ENCODE results near the gene FAM216B. TPM values are rescaled to one million over a fixed set of nuclear protein-coding genes. Genes with fewer than 3 reads are reported as not detected.
A peak's percentile ranks its signal among the peaks of the same experiment; 100 is the strongest.

Gene FAM216B
- total RNA-seq, 1 donor from 2014 or later: not detected

DNA sequence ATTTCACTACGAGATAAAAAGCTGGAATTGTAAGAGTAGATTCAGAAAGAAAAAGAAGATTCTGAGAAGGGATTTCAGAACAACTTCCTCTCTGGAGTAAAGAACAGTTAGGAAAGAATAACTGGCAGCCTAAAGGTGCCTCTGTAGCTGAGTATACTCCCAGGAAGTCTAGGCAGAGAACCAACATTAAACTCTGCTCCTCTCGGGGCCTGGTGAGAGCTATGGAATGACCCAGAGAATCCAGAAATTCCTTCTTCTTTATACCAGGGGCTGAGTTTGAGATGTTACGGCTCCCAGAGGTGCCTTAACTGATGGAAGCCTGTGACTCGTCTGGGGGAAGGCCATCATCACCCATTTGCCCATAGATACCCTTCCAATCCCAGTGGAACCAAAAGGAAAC lies 39.1 kb downstream of the FAM216B start:
- TF ChIP-seq, protein P1, sequence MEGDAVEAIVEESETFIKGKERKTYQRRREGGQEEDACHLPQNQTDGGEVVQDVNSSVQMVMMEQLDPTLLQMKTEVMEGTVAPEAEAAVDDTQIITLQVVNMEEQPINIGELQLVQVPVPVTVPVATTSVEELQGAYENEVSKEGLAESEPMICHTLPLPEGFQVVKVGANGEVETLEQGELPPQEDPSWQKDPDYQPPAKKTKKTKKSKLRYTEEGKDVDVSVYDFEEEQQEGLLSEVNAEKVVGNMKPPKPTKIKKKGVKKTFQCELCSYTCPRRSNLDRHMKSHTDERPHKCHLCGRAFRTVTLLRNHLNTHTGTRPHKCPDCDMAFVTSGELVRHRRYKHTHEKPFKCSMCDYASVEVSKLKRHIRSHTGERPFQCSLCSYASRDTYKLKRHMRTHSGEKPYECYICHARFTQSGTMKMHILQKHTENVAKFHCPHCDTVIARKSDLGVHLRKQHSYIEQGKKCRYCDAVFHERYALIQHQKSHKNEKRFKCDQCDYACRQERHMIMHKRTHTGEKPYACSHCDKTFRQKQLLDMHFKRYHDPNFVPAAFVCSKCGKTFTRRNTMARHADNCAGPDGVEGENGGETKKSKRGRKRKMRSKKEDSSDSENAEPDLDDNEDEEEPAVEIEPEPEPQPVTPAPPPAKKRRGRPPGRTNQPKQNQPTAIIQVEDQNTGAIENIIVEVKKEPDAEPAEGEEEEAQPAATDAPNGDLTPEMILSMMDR (conservative IDR thresholded peaks at IDR 0.05; ENCODE audit: low read depth, low read length): no peak
- no peak for DNase-seq (ENCODE audit: low read depth)
- no peak overlapping the region for H3K4me3 ChIP-seq (ENCODE audit: low read depth, low read length)

DNA sequence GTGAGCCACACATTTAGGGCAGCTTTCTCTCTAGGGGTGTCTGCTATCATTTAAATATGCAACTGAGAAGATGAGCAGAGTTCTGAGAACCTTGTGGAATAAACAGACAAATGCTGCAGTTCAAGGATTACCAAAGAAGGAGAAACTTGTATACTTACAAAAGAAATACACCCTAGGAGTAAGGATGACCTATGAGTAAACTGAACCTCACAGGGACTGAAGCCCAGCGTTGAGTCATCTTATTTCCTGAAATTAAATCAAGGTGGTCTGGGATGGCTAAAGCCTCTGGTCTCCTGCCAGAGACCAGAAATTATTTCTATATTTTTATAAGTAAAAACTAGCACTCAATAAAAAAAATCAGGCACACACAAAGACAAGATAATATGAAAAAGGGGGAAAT lies 40.1 kb downstream of the FAM216B start:
- TF ChIP-seq, protein P1 (conservative IDR thresholded peaks at IDR 0.05; ENCODE audit: low read depth, low read length): no peak
- no peak overlapping the region for H3K4me3 ChIP-seq (ENCODE audit: low read depth, low read length)
- DNase-seq (ENCODE audit: low read depth): no peak

DNA sequence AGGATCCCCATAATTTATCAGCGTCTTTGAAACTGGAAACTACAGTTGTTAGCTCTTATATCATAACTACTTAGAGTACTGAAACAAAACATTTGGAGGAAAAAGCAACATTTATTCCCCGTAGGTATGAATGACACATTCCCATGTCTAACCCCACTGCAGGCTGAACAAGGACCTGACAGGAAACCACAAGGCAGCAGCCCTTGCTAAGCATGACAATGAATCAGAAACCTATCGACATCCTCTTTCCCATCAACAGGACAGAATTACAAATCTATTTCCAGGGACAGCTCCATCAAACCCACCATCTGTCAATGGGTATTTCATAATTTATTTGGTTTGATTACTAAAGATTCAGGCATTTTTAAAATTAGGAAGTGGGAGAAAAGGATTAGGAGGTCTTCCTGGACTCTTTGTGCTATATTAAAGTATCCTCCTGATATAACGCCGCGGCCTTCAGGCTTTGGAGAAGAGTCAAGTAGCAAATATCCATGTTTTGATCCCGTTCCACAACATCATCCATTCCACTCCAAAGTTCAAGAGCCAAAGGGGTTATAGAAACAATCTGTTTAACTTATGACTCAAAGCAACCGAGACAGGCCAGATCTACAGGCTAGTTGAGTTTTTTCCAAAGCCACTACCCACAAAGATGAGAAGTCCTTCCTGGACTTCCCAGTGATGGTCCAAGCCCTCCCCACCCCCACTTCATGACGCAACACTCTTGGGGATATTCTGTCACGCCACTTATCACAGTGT lies 51.1 kb downstream of the FAM216B start:
- H3K4me3 ChIP-seq (ENCODE audit: low read depth, low read length): no peak overlapping the region
- DNase-seq (ENCODE audit: low read depth): no peak

DNA sequence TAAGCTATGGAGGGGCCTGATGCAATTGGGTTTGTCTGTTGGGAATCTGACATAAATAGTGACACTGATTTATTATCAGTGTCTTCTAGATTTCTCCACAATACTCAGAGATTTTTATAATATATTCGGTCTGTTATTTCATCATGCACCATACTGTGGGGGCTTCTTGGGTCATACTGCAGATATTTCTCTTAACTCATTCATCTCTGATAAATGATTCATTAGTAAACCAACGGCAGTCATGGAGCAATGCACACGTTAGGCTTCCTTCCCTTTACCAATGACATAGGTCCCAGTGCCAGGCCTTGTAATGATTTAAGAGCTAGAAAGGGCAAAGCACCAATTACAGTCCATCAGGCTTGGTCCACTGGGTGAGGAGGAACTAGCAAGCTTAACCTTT lies 53.6 kb downstream of the FAM216B start:
- H3K4me3 ChIP-seq (ENCODE audit: low read depth, low read length): no peak overlapping the region
- TF ChIP-seq, protein P1 (conservative IDR thresholded peaks at IDR 0.05; ENCODE audit: low read depth, low read length): no peak
- DNase-seq (ENCODE audit: low read depth): peak; percentile 45

More for the DNA sequence above, 51.1 kb downstream of the FAM216B start:
- TF ChIP-seq, protein P1 (conservative IDR thresholded peaks at IDR 0.05; ENCODE audit: low read depth, low read length): no peak

DNA sequence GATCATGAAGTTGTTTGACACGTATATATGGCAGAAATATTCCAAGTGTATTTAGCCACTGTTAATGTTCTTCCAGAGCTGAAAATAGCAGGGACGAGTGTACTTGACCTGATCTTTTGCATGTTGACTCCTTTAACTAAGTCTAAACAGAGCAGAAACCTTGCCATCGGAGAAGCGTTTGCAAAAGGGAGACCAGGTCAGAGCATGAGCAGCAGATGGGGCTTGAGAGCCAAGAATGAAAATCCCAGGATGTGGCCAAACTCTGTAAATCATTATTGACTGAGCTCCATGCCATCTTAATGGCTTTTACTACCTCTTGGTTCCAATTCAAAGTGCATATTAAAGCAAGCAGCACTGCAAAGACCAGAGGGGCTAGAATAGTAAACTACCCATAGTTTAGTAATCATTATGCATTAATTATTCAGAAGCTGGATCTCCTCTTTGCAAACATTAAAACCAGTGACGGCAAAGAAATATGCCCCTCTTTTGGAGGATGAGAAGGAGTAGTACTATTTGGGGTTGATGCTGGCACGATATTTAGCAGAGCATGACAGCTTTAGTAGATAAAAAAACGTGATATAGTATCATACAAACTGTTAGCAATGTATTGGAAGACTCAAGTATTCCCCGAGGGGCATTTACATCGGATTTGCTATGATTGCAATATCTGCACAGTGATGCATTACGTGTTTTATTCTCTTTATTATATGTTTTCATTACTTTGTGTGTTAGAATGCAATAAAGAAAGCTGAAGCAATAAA lies 55.7 kb downstream of the FAM216B start:
- peak; percentile 43 for DNase-seq (ENCODE audit: low read depth)

More for the DNA sequence above, 55.7 kb downstream of the FAM216B start:
- H3K4me3 ChIP-seq (ENCODE audit: low read depth, low read length): no peak overlapping the region
- TF ChIP-seq, protein P1 (conservative IDR thresholded peaks at IDR 0.05; ENCODE audit: low read depth, low read length): peak; percentile 80

Other genes with a start within 250 kb of the FAM216B start
- 1.2 and 1.8 TPM in 2 replicates for gene TNFSF11, start 207.4 kb upstream of the FAM216B start, total RNA-seq
- gene EPSTI1, start 210.7 kb downstream of the FAM216B start, total RNA-seq: 3.5 and 4.6 TPM in 2 replicates
- gene DNAJC15, start 242.0 kb downstream of the FAM216B start, total RNA-seq: 24.0 and 37.5 TPM in 2 replicates

Data from epithelial cell of proximal tubule (primary cell).